Tibial nerve (tissue), 4 donors: ENCODE data around the gene ST6GALNAC3. TPM values are rescaled to one million over a fixed set of nuclear protein-coding genes. Genes with fewer than 3 reads are reported as not detected.

ENCODE experiments used
- DNase-seq, 2 donors: peaks; one replicate each; pipeline ENCODE4 v3.0.0-alpha.2; 2019; ENCODE audit warnings: low spot score in 2 of 2
- H3K27ac ChIP-seq, 4 donors: fragments of 200-600 bp; sonication (generic) in 3 of 4; one replicate each; pipeline ENCODE4 v1.5.1; 2017 to 2019; ENCODE audit warnings: mild to moderate bottlenecking in 1 of 4
- H3K27me3 ChIP-seq, 2 donors: fragments of 200-600 bp; sonication (generic) in 1 of 2; one replicate each; pipeline versions ENCODE4 v1.5.1 to v1.6.0; 2017 to 2019
- H3K36me3 ChIP-seq, 3 donors: fragments of 200-600 bp; sonication (generic); one replicate each; pipeline ENCODE4 v1.5.1; 2018 to 2019
- H3K4me1 ChIP-seq, 4 donors: fragments of 200-600 bp; sonication (generic) in 3 of 4; one replicate each; pipeline ENCODE4 v1.5.1; 2017 to 2019
- H3K4me3 ChIP-seq, 4 donors: fragments of 200-600 bp; sonication (generic) in 3 of 4; one replicate each; pipeline ENCODE4 v1.5.1; 2017 to 2019; ENCODE audit warnings: mild to moderate bottlenecking in 1 of 4, moderate library complexity in 1 of 4
- H3K9me3 ChIP-seq, 4 donors: fragments of 200-600 bp; sonication (generic) in 3 of 4; one replicate each; pipeline ENCODE4 v1.5.1; 2017 to 2019
- EP300 ChIP-seq, 2 donors: sonication (generic); formaldehyde crosslinking; IDR thresholded peaks; one replicate each; pipeline ENCODE4 v1.6.1; 2017; ENCODE audit warnings: antibody characterized with exemption in 2 of 2, mild to moderate bottlenecking in 1 of 2
- POLR2A ChIP-seq, 2 donors: fragments of 450-650 bp; IDR thresholded peaks; one replicate each; pipeline ENCODE4 v1.6.1; 2017; ENCODE audit warnings: antibody characterized with exemption in 2 of 2, mild to moderate bottlenecking in 2 of 2, moderate library complexity in 2 of 2
- WGBS, 2 donors: methylation state at CpG; one replicate each; pipeline ENCODE4 v1.1.5; 2018; 5-methylcytosine and 5-hydroxymethylcytosine counted together
- total RNA-seq, 4 donors: library from RNA; depleted of rRNA; stranded (reverse); fragments of >200 nt; gene quantifications; one replicate each; pipeline ENCODE4 v1.1.0, GENCODE V29; 2016
- TF ChIP-seq, protein P1 (sequence below), 5 experiments: fragments of 200-600 bp in 3 of 5; fragments of 450-650 bp in 2 of 5; sonication (generic) in 3 of 5; IDR thresholded peaks; one replicate each; pipeline ENCODE4 v1.5.1; 2016 to 2019; ENCODE audit warnings: antibody characterized with exemption in 5 of 5, mild to moderate bottlenecking in 3 of 5, moderate library complexity in 2 of 5

ST6GALNAC3 gene
- total RNA-seq, 4 donors from 2014 or later: 2.7 to 6.6 (median 4.9) TPM

GRCh38 chr1:76477156-76477555, 402.6 kb downstream of the ST6GALNAC3 start:
- no peak for DNase-seq
- H3K9me3 ChIP-seq: peaks cover 0 to 4% (median 0%) of the 10 kb centered on the region in 4 donors
- no peak overlapping the region for H3K4me3 ChIP-seq
- no peaks in the 10 kb centered on the region for H3K27me3 ChIP-seq
- no peaks in the 10 kb centered on the region for H3K36me3 ChIP-seq
- H3K4me1 ChIP-seq: no peaks in the 10 kb centered on the region
- no peak overlapping the region for H3K27ac ChIP-seq
- TF ChIP-seq, protein P1, sequence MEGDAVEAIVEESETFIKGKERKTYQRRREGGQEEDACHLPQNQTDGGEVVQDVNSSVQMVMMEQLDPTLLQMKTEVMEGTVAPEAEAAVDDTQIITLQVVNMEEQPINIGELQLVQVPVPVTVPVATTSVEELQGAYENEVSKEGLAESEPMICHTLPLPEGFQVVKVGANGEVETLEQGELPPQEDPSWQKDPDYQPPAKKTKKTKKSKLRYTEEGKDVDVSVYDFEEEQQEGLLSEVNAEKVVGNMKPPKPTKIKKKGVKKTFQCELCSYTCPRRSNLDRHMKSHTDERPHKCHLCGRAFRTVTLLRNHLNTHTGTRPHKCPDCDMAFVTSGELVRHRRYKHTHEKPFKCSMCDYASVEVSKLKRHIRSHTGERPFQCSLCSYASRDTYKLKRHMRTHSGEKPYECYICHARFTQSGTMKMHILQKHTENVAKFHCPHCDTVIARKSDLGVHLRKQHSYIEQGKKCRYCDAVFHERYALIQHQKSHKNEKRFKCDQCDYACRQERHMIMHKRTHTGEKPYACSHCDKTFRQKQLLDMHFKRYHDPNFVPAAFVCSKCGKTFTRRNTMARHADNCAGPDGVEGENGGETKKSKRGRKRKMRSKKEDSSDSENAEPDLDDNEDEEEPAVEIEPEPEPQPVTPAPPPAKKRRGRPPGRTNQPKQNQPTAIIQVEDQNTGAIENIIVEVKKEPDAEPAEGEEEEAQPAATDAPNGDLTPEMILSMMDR (IDR thresholded peaks at IDR 0.05): no peak
- TF ChIP-seq EP300 (IDR thresholded peaks at IDR 0.05) (no peak), POLR2A (IDR thresholded peaks at IDR 0.05) (no peak)

GRCh38 chr1:76480827-76481226, 406.3 kb downstream of the ST6GALNAC3 start:
- H3K4me3 ChIP-seq: no peak overlapping the region
- no peak overlapping the region for H3K27ac ChIP-seq
- no peaks in the 10 kb centered on the region for H3K27me3 ChIP-seq
- TF ChIP-seq, protein P1 (IDR thresholded peaks at IDR 0.05): no peak
- TF ChIP-seq POLR2A (IDR thresholded peaks at IDR 0.05) (no peak), EP300 (IDR thresholded peaks at IDR 0.05) (no peak)
- H3K36me3 ChIP-seq: no peaks in the 10 kb centered on the region
- H3K4me1 ChIP-seq: no peaks in the 10 kb centered on the region
- peaks cover 0 to 1% (median 0%) of the 10 kb centered on the region in 4 donors for H3K9me3 ChIP-seq
- no peak for DNase-seq

DNA sequence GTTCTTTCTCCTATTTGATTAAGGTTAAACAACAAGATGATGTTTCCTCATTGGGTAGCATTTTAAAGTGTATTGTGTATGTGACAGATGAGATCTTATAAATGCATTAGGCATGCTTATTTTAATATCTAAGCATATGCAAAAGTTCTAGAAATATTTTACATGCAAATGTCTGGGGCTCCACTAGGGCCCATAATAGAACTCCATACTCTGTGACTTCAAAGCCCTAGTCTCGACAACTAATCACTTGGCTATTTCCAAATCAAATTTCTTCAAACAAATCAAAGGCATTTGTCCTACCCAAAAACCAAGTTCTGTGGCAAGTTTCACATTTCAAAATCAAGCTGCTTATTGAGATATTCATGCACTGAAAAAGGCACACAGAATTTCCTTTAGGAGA, 407.1 kb downstream of the ST6GALNAC3 start:
- TF ChIP-seq, protein P1 (IDR thresholded peaks at IDR 0.05): no peak
- TF ChIP-seq POLR2A (IDR thresholded peaks at IDR 0.05) (no peak), EP300 (IDR thresholded peaks at IDR 0.05) (no peak)
- Histone ChIP-seq H3K4me3 (no peak overlapping the region), H3K27me3 (no peaks in the 10 kb centered on the region), H3K27ac (no peak overlapping the region), H3K36me3 (no peaks in the 10 kb centered on the region), H3K4me1 (no peaks in the 10 kb centered on the region), H3K9me3 (no peaks in the 10 kb centered on the region)
- WGBS, 2 donors: 86 to 90% methylated on average over 1 of the region's 1 CpG
- DNase-seq: no peak

DNA sequence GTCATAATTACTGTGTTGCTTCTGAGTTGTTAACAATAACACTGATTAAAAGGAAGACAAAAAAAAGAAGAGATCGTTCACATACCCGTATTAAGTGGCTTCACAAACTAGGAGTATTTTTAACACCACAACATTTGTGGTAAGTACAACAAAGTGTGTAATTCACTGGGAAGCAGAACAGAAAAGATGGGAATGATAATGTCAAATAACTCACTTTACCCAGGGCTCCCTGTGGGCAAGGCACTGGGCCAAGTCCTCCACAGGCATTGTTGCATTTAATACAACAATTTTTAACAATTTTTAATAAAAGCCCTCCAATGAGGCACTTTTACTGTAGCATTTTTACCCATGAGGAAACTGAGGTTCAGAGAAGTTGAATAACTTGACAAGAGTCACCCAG, 407.7 kb downstream of the ST6GALNAC3 start:
- 23% methylated on average over 2 of the region's 2 CpGs for WGBS, 2 donors

GRCh38 chr1:76491737-76492136, 417.2 kb downstream of the ST6GALNAC3 start:
- H3K4me1 ChIP-seq: no peaks in the 10 kb centered on the region
- H3K36me3 ChIP-seq: no peaks in the 10 kb centered on the region
- 96 to 98% methylated on average over 2 of the region's 2 CpGs for WGBS, 2 donors
- no peak for DNase-seq
- H3K9me3 ChIP-seq: no peaks in the 10 kb centered on the region
- TF ChIP-seq POLR2A (IDR thresholded peaks at IDR 0.05) (no peak), EP300 (IDR thresholded peaks at IDR 0.05) (no peak)
- TF ChIP-seq, protein P1 (IDR thresholded peaks at IDR 0.05): no peak
- no peaks in the 10 kb centered on the region for H3K27me3 ChIP-seq
- no peak overlapping the region for H3K27ac ChIP-seq
- no peak overlapping the region for H3K4me3 ChIP-seq

More for the DNA sequence above, 407.7 kb downstream of the ST6GALNAC3 start:
- Histone ChIP-seq H3K36me3 (no peaks in the 10 kb centered on the region), H3K4me3 (no peak overlapping the region), H3K27me3 (no peaks in the 10 kb centered on the region), H3K9me3 (no peaks in the 10 kb centered on the region), H3K4me1 (no peaks in the 10 kb centered on the region), H3K27ac (no peak overlapping the region)
- DNase-seq: no peak
- TF ChIP-seq, protein P1 (IDR thresholded peaks at IDR 0.05): no peak
